Peyer's patch (tissue), 4 donors: Measurements from ENCODE around the gene SPIRE2.

Source experiments
- CTCF ChIP-seq, 6 experiments: fragments of 450-650 bp in 4 of 6; fragments of 200-600 bp in 2 of 6; sonication (generic) in 1 of 6; IDR thresholded peaks; one replicate each; pipeline ENCODE4 v1.5.1; 2017 to 2019; ENCODE audit warnings: antibody characterized with exemption in 6 of 6, mild to moderate bottlenecking in 3 of 6, moderate library complexity in 1 of 6
- POLR2A ChIP-seq, 2 donors: fragments of 450-650 bp; IDR thresholded peaks; one replicate each; pipeline ENCODE4 v1.5.1; 2017; ENCODE audit warnings: antibody characterized with exemption in 2 of 2, mild to moderate bottlenecking in 2 of 2, moderate library complexity in 2 of 2

- TF ChIP-seq CTCF (IDR thresholded peaks at IDR 0.05) (no peak), POLR2A (IDR thresholded peaks at IDR 0.05) (no peak)
Measured at GRCh38 chr16:89881368-89881730, 53.1 kb downstream of the SPIRE2 start.
